GM18861 (cell line): ENCODE data around the gene DLG1.

ENCODE experiments used
- ATAC-seq: cut with Tn5 transposase; IDR thresholded peaks from one replicate; pipeline ENCODE4 v1.9.1; 2021; ENCODE audit not compliant: unreplicated experiment

The DLG1 gene

DNA sequence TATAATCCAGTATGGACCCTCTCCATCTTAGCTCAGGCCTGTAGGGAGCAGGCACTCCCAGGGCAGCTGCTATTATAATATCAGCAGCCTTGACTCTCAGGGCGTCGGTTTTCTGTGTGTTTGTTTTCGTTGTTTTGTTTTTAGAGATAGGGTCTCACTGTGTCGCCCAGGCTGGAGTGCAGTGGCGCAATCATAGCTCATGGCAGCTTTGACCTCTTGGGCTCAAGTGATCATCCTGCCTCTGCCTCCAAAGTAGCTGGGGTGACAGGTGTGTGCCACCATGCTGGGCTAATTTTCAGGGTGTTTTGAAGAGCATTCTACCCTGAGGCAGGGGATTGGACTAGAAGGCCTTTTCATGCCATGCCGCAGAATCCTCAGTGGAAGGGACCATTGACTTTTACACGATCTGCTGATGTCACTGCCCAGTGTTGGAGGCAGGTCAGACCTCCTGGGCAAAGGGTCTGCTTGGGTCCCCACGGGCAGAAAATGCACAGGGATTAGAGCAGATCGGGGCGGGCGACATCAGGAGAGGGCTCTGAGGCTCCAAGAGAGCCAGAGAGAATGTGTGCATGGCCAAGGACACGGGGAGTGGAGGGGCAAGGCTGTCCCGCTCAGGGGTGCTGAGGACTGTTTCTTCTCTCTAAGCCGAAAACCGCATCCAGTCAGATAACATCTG is 276.5 kb downstream of the DLG1 start:
- no peak for ATAC-seq

DNA sequence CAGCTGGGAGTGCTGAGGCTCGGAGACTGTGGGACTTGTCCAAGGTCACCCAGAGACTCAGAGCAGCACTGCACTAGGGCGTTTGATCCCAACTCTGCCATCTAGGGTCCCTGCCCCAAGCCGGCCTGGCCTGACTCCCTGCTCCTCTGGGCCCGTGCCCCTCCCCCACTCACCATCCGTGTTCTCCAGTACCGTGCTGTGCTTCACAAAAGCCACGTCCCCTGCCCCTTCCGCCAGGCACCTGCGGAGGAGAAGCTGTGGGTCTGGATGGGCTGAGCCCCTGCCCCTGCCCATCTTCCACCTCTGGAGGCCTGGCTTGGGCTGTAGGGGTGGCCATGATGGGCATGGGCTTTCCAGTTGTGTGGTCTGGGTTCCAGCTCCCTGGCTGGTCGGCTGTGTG is 277.2 kb downstream of the DLG1 start:
- no peak for ATAC-seq

DNA sequence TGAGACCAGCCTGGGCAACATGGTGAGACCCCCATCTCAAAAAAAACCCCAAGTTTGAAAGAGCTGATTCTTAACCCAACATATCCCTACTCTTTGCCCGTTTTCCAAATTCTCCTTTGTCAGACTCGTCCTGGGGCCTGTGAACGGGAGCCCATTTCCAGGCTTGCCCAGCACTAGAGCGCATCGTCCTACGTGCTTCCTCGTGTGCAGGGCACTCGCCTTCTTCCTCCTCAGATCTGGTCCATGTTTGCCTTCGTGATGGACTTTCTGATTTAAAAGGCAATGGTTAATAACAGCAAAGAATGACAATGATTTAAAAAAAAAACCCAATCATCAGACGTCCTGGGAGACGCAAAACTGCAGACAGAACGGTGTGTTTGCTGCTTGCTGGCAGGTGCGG is 278.9 kb downstream of the DLG1 start:
- no peak for ATAC-seq

DNA sequence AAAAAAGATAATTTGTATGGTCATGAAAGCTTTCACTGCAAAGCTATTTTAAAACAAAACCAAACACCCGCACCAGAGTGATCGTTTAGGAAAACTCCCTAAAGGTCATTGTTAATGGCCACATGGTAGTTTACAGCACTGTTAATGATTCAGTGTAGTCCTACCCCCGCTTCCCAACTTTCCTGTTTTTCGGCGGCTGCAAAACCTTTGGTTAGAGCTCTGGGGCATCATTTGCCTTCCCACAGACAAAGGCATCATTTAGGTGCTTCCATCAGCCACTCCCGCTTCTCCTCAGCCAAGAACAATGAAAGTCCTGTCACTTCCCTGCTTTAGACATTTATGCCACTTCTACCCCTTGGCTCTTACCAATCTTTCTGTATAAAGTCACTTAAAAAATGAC is 279.4 kb downstream of the DLG1 start:
- ATAC-seq: no peak

DNA sequence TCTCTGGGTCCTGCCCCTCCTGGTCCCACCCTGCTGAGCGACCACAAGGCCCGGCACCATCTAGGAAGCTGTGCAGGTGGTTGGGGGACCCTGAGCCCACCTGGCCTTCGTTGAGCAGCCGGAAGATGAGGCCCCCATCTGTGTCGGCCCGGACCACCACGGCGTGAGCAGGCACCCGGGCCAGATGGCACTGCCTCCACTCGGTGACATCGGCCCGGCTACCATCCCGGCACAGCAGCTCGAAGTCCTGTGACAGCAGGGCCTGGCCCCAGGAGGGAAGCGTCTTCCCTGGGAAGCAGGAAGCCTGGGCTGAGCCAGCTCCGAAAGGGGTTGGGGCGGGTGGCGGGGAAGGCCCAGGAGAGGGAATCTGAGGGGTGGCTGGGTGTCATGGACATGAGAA is 281.4 kb downstream of the DLG1 start:
- no peak for ATAC-seq

DNA sequence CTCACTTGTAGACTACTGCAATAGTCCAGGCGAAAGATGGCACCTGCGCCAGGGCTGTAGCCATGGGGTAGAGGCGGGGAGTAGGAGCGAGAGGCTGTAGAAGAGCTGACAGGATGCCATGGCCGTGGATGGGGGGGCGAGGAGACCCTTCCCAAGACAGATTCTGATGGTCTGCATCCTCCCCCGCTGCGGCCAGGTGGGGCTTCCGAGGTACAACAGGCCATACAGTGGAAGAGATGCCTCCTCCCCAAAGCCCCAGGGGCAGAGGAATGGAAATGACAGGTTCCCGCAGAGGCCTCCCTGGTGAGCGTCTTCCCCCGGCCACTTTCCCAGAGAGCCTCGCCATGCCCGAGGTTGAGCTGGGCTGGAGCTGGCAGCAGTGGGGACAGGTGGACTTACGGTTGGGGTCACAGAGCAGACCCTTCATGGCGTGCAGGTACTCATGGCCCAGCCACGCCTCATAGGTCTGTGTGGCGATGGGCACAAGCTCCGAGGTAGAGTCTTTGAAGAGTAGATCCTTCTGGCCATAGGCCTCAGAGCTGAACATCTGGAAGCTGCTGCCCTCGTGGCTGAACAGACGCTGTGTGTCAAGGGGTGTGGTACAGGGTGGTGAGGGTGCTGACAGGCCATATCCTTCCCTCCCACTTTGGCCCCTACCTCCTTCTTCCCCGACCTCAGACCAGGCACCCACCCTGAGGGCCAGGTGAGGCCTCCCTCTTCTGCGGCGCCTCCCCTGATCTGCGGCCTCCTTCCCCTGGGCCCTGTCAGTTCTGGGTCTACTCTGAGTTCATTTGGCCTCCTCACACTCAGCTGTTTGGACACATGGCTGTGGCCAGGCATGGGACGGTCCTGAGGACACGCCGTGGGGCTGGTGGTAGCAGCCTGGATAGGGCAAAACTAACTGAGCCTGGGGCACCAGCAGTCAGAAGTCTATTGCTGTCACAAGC is 282.3 kb downstream of the DLG1 start:
- no peak for ATAC-seq

DNA sequence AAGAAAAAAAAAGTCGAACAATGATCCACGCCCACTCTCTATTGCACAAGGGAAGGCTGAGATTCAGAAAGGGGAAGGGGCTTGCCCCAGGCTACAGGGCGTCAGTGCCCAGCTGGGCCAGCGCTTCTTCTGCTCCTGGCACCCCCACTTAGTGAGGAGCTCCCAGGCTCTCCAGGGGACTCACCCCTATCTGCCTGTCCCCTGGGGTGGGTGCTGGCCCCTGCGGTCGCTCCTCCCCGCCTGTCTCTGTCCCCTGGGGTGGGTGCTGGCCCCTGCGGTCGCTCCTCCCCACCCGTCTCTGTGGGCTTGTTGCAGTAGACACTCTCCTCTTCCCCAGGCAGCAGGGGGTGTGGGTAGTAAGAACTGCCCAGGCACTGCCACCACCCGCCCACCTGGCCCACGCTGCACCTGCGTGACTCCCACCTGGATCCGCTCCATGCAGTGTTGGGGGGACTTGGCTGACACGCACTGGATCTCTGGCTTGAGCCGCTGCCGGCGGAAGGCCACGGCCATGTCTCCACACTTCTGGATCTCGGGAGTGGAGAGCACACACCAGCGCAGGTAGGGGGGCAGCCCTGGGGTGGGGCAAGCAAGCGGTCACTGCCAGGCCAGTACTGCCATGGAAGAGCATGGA is 283.4 kb downstream of the DLG1 start:
- ATAC-seq: no peak

DNA sequence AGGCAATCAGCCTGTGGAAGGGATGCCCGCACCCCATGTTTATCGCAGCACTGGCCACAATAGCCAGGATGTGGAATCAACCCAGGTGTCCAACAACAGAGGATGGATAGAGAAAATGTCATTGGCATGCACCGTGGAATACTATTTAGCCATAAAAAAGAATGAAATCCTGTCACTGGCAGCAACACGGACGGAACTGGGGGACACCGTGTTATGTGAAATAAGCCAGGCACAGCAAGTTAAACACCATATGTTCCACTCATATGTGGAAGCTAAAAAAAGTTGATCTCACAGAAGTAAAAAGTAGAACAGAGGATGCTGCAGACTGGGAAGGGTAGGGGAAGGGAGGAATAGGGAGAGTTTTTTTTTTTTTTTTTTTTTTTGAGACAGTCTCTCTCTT is 284.4 kb downstream of the DLG1 start:
- ATAC-seq: no peak

DNA sequence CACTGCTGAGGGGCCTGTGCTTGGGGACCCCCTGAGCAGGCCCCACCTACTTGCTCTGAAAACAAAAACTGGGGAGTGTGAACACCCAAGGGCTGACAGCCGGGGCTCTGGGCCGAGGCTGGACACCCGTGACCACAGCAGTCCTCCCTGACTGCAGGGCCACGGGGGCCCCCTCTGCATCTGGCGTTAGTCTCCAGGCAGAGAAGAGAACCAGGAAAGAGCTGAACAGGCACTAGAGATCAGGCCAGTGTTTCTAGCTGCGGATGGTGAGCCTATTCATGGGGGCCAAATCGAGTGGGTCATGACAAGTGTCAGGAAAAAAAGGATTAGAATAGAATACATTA is 285.9 kb downstream of the DLG1 start:
- ATAC-seq: no peak

DNA sequence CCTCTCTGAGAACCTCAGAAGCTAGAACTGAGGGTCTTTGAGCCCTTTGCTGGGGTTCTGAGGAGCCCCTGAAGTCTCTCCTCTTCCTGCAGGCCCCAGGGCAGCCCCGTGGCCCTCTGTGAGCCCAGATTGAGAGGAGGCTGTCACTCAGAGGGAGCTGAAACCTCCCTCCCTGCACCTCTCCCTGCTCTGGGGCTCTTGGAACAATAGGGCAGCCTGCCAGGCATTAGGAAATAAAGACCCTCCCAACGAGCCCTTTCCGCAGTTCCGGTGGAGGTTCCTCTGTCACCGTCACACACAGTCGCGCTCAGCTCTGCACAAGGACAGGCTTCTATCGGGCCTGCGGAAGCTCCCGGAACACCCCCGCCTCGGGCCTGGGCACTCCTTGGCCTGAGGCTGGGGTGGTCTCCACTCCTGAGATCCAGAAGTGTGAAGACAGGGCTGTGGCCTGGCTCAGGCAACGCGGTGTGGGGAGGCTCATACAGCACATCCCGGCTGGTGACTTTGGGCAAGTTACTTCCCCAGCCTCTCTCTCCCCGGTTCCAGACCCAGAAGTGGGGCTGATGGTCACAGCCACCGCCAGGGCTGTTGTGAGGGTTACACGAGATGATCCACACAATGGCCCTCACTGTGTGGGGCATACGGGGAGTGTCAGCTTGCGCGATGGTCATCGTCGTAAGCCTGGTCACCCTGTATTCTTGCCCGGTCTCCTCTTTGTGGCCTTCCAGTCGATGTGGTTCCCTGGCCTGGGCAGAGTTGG is 286.5 kb downstream of the DLG1 start:
- no peak for ATAC-seq

DNA sequence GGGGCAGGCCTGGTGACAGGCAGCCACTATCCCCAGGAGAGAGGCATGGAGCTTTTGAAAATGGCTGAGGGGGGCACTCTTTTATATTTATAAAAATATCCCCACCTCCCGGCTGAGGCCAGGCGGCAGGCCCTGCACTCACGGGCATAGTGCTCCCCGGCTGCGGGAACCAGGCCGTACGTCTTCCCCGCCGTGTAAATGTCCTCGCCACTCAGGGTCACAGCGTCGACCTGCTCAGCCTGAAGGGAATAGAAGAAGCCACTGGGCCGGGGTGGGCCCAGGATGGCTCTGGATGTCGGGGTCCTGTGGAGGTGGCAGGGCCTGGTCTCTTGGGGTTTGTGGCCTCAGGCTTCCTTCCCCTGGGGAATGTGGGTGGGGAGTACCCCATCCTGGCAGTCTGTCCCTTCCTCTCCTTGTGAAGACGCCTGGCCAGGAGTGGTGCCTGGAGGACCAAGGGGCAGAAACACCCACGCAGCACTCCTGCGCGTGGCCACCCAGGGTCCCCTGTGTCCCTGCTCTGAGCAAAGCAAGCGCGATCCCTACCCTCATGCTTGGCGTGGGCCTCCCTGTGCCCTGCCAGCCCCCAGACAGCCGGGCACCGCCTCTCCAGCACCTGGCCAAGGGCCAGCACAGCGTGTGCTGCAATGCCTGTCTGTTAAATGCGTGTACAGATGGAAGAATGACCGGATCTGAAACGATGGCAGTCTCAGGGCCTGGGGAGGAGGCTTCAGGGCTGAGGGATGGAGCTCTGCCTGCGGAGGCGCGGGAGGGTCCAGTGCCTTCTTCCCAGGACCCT is 287.7 kb downstream of the DLG1 start:
- ATAC-seq: no peak

DNA sequence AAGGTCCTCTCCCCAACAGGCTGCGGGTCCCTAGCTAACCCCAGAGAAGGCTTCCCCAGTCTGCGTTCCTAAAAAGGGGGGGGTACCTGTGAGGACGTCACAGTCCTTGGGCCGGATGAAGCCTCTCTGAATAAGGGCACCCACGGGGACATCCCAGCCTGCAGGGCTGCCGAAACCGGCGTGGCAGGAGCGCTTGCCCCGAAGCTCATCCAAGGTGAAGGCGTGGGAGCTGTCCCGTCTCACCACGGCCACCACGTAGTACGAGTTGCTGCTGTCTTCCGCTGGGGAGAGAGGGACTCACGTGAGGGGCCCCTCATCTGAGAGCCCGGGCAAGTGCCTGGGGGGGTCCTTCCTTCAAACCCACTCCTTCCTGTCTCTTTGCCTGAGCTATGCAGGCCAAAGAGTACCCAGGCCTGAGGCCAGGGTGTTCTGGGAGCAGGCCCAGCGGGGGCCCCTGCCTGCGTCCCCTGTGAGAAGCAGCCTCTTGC is 288.8 kb downstream of the DLG1 start:
- ATAC-seq: no peak

DNA sequence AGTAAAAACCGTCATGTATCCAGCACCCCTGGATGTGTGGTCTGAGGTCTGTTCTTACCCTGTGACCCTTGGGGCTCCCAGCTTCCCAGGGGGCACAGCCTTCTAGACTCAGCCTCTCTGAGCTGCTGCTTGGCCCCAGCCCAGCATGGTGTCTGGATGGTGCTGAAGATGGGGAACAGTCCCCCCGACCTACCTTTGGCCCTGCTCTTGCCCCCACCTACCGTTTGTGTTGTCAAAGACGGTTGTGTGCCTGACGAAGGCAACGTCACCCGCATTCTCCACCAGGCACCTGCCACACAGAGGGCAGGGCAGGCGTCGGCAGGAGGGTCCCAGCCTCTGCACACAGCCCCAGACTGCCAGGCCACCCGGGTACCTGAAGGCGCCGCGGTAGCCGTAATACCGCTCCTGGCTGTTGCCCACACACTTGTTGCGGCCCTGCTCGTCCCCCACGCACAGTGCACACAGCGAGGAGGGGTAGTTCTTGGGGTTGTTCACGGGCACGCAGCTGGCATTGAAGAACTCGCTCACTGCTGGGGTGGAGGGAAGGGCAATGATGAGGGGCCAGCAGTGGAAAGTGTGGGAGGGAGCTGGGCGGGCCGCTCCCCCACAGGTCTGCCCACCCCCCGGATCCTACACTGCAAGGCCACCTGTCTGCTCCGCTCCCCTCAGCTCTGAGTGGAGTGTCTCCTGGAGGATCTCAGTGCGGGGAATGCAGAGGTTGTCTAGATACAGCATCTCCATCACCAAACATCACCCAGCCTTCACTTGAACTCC is 289.8 kb downstream of the DLG1 start:
- no peak for ATAC-seq

DNA sequence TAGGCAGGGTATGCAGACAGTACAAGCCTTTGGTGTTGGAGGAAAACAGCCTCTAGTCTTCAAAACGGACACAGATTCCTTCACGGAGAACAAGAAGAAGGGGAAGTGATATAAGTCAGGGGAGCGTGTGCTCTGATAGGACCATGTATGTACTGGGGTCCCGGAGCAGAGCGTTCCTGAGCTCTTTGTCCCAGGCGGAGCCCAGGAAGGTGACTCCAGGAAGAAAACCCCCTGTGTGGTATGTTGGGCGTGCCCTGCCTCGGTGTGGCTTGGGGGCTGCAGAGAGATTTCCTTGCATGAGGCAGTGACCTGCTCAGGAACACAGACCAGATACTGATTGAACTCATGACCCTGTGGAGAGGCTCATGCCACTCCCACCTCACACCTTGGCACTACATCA is 290.5 kb downstream of the DLG1 start:
- no peak for ATAC-seq

DNA sequence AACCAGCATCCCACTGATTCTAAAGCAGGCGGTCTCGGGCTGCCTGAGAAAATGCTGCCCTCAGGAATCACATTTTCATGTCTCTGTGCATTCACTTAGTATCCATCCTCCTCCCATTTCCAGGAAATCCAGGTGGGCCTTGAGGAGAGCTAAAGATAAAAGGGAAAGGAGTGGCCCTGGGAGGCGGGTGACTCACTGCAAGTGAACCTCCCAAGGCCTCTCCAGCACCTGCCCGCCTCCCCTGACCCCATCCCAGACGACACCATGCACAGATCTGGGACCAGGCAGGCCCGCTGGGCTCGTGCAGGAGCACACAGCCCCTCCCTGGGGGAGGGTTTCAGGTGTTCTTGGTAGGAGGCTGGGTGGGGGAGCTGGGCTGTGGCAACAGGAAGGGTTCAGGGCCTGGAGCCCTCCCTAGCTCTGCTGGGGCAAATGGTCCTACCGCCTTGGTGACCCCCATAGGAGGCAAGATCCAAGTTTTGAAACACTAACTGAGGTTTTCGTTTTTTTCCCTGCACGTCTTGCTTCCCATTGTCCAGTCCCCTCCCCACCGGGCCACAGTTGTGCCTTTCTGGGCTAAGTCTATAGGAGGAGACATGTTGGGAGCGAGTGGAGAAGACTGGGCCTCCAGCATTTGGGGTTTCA is 291.0 kb downstream of the DLG1 start:
- no peak for ATAC-seq

DNA sequence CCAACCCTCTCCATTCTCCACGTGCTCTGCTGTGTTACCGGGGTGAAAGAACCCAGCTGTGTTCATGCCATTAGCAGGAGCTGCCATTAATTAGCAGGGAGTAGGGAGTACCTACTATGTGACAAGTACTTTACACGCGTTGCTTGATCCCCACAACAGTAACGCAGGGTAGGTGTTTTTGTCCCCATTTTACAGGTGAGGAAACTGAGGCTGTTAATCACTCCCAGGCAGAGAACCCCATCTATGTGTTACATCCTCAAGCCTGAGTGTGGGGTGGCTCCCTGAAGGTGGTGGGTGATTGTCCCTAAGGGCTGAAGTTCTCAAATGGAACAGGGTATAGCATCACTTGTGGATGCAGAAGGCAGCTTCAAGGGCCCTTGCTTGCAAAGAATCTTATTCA is 291.6 kb downstream of the DLG1 start:
- ATAC-seq: no peak

DNA sequence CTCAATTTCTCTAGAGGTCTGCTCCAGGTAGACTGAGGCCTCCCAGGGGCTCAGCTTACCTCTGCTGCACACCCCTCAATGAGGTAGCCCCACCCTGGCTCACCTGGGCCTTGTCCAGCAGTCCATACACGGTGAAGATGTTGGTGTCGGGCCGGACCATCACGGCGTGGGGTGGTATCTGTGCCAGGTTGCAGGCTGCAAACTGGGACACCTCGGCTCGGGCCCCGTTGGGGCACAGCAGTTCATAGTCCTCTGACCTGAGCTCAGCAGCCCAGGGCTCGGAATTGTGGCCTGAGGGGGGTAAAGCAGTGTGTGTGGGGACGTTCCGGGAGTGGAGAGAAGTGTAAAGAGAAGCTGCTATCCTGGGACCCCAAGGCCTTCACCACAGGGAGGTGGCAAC is 292.0 kb downstream of the DLG1 start:
- no peak for ATAC-seq

DNA sequence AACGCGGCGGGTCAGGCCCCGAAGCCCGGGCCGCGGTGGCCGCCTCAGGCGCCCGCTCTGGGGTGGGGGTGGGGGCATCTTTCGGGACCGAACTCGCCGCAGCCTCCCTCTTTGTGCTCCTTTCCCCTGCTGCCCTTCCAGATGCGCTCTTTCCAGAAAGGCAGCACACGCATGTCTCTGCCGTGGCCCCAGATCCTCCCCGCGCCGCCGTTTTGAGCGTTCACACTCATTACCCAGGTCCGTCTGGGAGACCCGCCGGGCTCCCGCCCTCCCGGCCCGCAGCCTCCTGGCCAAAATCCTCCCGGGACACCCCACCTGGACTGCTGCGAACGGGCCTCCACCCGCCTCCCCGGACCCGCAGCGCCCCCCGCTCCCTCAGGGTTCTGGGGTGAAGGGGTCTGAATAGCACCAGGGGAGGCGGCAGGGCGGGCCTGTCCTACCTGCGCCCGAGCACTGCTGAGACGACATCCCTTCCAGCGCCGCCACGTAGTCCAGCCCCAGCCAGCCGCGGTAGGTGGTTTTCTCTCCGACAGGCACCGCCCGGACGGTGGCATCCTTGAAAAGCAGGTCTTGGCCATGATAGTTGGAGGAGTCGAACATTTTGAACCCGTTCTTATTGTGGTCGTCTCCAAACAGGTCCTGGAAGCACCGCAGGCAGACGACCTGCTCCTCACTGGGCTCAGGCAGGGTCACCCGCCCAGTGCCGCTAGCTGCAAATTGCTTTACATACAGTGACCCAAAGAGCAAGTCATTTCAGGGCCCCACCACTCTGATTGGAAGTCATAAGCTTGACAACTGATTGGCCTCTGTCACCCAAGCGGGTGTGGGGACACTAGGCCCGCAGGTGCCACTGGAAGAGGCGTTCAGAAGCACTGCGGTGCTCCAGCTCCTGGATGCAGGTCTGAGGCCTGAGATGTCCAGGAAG is 294.7 kb downstream of the DLG1 start:
- no peak for ATAC-seq
